AG10803 (cell line): ENCODE data around the gene NOS1AP.

Source experiments
- DNase-seq: peaks from one replicate; pipeline ENCODE4 v3.0.0; 2010; ENCODE audit warnings: low read depth
- H3K4me3 ChIP-seq: 2 replicates; pipeline ENCODE4 v1.5.1; 2011; ENCODE audit warnings: mild to moderate bottlenecking, low read length, control low read depth
- TF ChIP-seq, protein P1 (sequence below): conservative IDR thresholded peaks from 2 replicates; pipeline ENCODE4 v1.5.1; 2011; ENCODE audit warnings: mild to moderate bottlenecking, low read length, control low read depth, inconsistent platforms

Gene NOS1AP

DNA sequence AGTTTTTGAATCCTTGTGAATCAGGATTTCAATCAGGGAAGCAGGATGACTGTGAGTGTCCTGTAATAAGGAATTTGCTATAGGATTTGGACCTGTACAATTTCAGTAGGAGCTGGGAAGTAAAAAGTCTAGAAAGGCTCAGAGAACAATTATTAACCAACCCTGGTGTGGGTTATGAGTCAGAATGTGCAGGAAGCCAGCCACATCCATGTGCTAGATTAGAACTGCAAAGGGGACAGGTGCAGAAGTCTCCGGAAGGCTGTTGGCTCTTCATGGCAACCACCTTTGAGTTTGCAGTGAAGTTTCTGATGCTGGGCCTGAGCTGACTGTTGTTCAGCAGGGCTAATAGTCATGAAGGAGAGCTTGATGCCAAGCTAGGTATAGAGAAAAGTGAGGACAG lies 236.5 kb downstream of the NOS1AP start:
- DNase-seq = no peak
- no peak overlapping the region for H3K4me3 ChIP-seq
- TF ChIP-seq, protein P1, sequence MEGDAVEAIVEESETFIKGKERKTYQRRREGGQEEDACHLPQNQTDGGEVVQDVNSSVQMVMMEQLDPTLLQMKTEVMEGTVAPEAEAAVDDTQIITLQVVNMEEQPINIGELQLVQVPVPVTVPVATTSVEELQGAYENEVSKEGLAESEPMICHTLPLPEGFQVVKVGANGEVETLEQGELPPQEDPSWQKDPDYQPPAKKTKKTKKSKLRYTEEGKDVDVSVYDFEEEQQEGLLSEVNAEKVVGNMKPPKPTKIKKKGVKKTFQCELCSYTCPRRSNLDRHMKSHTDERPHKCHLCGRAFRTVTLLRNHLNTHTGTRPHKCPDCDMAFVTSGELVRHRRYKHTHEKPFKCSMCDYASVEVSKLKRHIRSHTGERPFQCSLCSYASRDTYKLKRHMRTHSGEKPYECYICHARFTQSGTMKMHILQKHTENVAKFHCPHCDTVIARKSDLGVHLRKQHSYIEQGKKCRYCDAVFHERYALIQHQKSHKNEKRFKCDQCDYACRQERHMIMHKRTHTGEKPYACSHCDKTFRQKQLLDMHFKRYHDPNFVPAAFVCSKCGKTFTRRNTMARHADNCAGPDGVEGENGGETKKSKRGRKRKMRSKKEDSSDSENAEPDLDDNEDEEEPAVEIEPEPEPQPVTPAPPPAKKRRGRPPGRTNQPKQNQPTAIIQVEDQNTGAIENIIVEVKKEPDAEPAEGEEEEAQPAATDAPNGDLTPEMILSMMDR = no peak

DNA sequence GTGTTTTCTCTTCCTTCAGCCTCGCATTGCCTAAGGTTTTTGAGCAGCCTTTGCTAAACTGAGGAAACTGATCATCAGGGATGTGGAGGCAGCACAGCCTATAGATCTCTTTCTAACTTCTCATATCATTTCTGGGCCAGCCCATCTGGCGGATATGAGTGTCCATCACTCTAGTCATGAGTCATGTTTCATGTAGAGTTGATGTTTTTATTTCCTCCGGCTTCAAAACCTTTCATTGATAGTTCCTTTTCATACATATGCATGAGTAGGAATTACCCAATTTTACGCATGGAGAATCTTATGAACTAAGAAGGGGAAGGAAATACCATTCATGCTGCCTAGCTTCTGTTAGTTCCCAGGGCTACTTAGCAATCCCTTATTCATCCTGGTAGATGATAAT lies 240.8 kb downstream of the NOS1AP start:
- no peak for DNase-seq
- TF ChIP-seq, protein P1 = no peak
- H3K4me3 ChIP-seq = no peak overlapping the region

GRCh38 chr1:162314206-162314605 lies 244.7 kb downstream of the NOS1AP start:
- no peak for DNase-seq
- TF ChIP-seq, protein P1 = no peak
- no peak overlapping the region for H3K4me3 ChIP-seq

GRCh38 chr1:162315673-162316072 lies 246.2 kb downstream of the NOS1AP start:
- TF ChIP-seq, protein P1 = no peak
- no peak overlapping the region for H3K4me3 ChIP-seq
- DNase-seq = no peak

DNA sequence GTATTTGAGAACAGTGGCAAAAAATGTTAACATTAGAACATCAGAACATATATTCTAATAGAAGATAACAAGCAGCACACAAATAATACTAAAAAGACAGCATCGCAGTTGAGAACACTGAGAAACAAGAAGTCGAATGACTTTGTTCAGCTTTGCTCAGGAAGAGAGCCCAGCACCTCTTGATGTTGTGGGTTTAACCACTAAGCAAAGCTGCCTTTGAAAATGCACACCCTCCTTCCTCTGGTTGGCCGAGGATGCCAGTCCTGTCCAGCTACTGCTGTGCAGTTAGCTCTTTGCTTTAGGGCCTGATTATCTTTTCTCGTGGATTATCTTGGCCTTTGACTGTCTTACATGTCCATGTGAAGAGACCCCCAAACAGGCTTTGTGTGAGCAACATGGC lies 246.7 kb downstream of the NOS1AP start:
- no peak overlapping the region for H3K4me3 ChIP-seq
- no peak for DNase-seq
- TF ChIP-seq, protein P1 = no peak

DNA sequence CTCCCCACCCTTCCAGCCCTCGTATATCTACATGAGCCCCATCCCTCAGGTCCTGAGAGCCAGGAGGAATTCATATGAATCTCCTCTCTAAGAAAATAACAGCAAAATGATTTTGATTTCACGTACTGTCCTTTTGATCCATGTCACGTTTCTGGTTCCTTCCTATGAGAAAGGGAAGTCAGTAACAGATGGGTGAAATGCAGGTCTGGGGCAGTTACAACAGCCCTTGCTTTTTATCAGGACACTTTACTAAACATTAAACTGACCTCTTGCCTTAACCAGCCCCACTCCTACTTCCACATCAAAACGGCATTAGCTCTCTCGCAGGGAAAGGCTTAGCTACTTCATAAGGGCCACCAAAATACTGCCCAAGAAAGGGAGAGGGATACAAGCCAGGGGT lies 248.1 kb downstream of the NOS1AP start:
- H3K4me3 ChIP-seq = no peak overlapping the region
- TF ChIP-seq, protein P1 = no peak
- DNase-seq = no peak

GRCh38 chr1:162319493-162320175 lies 250.1 kb downstream of the NOS1AP start:
- TF ChIP-seq, protein P1 = no peak
- no peak for DNase-seq
- no peak overlapping the region for H3K4me3 ChIP-seq
